HG03196 (cell line): Measurements from ENCODE around the gene MDM4.

Experiments used
- ATAC-seq: cut with Tn5 transposase; IDR thresholded peaks from one replicate; pipeline ENCODE4 v1.9.1; 2021; ENCODE audit not compliant: unreplicated experiment

Gene MDM4

DNA sequence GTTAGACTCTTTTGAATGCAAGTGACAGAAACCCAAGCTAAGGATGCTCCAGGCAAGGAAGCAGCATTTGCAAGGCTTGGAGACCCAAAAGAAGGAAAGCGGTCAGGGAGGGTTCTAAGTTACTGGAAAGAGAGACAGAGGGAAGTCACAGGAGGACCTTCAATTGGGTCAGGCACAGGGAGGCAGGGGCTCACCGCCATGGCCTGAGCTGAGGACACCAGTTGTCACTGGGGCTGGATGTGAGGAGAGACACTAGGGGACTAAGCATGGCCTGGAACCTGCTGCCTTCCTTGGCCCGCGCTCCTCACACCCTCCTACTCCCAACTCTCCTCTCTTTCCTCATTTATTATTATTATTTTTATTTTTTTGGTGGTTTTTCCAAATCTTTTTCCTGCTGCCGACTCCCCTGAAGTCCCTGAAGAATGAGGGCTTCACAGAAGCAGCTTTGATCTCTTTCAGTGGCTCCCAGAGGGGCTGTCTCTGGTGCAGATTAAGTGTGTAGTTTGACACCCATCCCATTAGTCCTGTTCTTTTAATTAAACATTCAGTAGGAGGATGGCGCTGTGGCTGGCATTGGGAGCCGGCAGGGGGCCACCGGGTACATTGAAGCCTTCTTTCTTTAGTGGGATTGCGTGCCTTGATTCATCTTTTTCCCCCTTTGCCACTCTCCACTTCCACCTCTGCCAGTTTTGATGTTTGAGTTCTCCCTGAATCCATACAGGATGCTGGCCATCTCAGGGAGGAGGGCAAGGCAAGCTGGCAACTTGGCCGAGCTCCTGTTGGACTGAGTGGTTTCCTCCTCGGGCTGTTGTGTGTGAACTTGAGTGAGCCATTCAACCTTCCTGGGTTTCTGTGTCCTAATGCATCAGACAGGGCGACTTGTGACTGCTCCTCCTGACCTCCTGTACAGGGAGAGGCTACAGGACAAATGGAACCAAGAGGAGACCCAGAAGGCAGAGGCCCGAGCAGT lies 59.3 kb downstream of the MDM4 start:
- ATAC-seq: no peak

DNA sequence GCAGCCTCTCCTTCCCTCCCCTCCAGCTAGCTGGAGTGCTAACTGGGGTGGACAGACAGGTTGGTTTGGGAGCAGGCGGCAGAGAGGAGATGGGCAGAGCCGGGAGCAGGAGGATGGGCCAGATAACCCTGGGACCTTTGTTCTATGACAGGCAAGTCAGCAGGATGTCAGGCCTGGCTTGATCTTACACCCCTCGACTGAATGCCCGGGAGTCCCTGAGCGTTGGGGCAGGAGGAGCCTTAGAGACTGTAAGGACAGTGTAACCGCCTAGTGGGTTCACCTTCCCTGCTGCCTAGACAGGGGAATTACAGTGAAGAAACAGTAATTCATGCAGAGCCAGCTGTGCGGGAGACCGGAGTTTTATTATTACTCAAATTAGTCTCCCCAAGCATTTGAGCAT lies 60.2 kb downstream of the MDM4 start:
- no peak for ATAC-seq

GRCh38 chr1:204577794-204578478 lies 61.7 kb downstream of the MDM4 start:
- ATAC-seq: no peak

GRCh38 chr1:204578867-204579664 lies 62.9 kb downstream of the MDM4 start:
- ATAC-seq: peak; percentile 61

DNA sequence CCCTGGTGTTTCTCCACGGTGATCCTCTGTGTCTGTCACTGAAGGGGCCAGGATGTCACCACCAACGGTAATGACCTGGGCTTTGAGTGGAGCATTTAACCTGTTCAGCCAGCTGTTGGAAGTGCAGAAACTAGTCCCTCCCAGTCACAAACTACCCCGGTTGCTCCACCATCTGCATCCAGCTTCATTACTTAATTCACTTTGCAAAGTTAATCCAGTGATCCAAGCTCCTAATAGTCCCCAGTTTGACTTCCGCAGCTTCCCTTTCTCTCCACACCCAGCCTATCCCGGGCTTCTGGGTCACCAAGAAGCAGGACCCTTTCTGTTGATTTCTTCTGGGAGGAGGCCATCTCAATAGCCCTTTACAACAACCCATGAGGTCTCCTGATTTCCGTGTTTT lies 63.5 kb downstream of the MDM4 start:
- ATAC-seq: no peak

DNA sequence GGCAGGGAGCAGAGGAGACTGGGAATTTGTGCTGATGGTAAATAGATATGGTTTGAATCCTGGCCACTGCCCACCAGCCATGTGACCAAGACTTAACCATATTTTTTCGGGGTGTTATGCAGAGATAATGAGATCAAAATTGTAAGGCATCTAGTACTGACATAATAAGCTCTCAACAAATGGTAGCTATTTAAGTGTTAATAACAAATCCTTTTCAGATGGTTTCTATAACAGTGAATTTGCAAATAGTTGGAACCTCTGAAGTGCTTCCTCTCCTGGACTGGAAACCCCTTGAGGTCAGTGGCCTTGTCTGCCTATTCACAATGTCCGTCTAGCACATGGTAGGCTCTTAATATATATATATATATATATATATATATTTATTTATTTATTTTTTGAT lies 64.7 kb downstream of the MDM4 start:
- ATAC-seq: no peak

GRCh38 chr1:204581759-204582158 lies 65.6 kb downstream of the MDM4 start:
- ATAC-seq: no peak

- no peak for ATAC-seq
Observed at GRCh38 chr1:204583909-204584632, 67.9 kb downstream of the MDM4 start.

DNA sequence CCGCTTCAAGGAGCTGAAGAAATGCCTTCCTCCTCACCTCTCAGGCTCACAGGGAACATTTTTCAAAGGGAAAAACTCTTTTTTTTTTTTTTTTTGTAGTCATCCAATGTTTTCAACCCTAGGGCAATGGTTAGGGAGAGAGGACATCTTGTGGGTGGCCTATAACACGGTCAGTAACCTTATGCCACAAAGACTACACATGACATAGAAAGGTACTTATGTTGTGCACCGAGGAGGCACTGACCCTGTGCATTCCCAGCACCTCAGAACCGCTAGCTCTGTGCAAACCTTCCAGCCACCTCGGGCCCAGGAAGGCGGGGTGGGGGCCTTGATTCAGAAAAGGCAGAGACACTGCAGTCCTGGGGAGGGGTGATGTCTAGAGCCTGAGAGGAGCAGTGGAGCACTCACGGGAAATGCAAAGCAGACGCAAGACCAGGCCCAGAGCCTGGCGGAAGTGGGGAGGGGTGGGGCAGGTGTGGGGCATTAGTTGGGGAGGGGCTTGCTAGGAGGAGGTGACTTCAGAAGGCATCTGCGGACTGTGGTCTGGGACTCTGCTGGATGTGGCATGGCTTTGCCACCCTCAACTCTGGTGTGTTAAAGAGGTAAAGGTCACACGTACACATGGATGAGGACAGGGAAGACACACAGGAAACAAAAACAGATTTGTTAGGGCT lies 68.6 kb downstream of the MDM4 start:
- ATAC-seq: no peak

- no peak for ATAC-seq
Observed at GRCh38 chr1:204587621-204588020, 71.4 kb downstream of the MDM4 start.

DNA sequence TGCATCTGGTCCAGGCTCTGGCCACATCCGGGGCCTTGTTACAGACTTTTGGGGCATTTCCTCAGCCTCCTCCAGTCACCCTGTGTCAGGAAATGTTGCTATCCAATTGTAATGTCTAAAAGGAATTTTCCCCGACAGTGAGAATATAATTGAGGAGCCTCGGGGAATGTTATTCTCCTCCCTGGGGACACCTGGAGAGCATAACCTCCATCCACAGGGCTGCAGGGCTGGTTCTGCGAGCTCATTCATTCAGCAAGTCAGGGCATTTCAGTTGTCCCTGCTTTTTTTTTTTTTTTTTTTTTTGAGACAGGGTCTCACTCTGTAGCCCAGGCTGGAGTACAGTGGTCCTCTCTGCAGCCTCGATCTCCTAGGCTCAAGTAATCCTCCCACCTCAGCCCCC lies 72.6 kb downstream of the MDM4 start:
- ATAC-seq: no peak

DNA sequence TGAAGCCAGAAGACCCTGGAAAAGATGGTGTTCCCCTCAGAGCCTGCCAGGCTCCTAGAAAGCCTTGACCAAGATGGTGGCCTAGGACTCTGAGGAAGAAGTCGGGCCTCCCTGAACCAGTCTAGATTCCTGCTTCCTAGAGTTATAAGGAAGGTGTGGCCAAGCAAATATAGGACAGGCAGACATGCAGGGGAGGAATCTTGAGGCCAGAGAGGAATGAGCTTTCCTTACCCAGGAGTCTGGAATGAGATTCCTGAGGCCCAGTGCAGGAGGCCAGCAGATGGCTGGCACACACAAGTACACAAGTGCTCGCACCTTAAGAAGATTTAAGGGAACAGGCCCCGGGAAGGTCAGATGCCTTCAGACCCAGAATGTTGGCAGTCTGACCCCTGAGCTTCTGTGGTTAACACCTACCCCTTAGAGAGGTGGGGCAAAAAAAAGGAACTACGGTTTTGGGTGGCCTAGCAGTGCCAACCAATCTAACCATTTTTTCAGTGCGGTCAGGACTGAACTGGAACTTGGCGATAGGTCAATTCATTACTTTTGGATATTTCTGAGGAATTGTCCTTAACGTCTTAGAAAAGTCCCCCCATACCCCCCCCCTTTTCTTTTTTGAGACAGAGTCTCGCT lies 73.3 kb downstream of the MDM4 start:
- no peak for ATAC-seq

GRCh38 chr1:204591473-204592090 lies 75.4 kb downstream of the MDM4 start:
- no peak for ATAC-seq

GRCh38 chr1:204592246-204592948 lies 76.2 kb downstream of the MDM4 start:
- ATAC-seq: no peak

GRCh38 chr1:204598319-204598969 lies 82.2 kb downstream of the MDM4 start:
- no peak for ATAC-seq

DNA sequence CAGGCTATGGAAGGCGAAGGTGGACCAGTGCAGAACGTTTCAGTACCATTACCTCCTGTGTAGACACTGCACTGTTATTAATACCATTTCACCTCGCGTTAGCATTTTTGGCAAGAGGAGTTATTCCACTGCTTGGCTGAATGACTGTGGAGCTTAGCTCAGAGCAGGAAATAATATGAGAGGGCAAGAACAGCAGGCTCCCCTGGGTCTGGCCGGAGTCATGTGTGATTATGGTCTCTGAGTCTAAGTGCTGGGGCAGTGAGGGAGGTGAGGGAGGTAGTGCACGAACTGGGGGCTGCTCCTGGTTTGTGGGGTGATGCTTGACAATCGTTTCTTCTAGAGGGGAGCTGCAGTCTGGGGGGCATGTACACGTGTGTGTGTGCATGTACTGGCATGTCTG lies 82.9 kb downstream of the MDM4 start:
- no peak for ATAC-seq

DNA sequence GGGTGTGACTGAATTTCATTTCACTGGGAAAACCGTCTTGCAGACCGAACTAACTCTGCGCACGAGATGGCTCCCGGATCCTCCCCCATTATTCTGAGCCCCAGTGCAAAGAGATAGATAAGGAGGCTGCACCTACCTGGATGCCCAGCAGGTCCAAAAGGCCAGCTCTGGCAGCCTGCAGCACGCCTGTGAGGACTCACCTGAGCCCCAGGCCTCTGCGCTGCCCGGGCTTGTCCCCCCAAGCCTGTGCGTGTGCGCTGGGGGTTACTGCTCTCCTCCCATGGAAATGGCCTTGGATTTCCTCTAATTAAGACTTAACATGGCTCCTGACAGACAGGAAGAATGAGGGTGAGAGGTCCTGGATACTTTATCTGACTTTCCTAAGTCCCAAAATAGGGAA lies 83.4 kb downstream of the MDM4 start:
- no peak for ATAC-seq

DNA sequence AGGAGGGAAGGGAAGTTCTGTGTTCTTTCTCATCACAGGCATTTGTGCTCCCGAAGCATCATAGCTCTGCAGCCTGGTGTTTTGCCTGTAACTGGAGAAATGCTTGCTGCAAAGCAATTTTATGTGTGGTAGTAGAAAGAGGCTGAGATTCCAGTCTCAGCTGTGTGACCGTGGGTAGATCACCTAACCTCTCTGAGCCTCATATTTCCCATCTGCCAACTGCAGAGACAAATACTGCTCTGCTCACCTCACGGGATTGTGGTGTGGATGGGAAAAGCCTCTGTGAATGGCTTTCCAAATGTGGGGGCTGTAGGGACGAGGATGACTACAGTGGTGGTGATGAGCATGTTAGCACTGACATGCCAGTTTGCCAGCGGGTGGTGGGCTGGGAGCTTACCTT lies 84.0 kb downstream of the MDM4 start:
- ATAC-seq: no peak
